ENCODE data around the gene SIN3A. TPM values are rescaled to one million over a fixed set of nuclear protein-coding genes. Genes with fewer than 3 reads are reported as not detected.

The SIN3A gene
- total and polyA plus RNA-seq, 4 donors = 6.8 to 21.9 (median 13.3) TPM

DNA sequence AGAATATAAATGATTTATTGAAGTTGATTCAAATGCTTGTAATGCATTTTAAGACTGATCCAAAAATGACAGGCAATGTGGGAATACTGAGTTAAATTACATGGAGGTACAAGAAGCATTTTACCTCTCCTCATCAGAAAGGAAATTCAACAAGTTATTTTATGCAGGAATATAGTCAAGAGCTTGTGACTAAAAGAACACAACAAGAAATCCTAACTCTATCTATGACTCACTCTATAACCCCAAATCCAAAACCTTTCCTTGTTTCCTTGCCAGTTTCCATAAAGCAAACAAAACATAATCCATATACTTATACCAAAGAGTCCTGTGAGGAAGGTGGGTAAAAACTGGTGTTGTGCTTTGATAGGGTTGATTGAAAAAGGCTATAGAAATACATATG, 30.8 kb downstream of the SIN3A start:
- H3K27me3 ChIP-seq (ENCODE audit: control insufficient read depth in 4 of 4, insufficient read depth in 4 of 4, low read length in 3 of 4) = no peaks in the 10 kb centered on the region
- TF ChIP-seq RXRA (IDR thresholded peaks at IDR 0.05) = no peak
- TF ChIP-seq, protein P1, sequence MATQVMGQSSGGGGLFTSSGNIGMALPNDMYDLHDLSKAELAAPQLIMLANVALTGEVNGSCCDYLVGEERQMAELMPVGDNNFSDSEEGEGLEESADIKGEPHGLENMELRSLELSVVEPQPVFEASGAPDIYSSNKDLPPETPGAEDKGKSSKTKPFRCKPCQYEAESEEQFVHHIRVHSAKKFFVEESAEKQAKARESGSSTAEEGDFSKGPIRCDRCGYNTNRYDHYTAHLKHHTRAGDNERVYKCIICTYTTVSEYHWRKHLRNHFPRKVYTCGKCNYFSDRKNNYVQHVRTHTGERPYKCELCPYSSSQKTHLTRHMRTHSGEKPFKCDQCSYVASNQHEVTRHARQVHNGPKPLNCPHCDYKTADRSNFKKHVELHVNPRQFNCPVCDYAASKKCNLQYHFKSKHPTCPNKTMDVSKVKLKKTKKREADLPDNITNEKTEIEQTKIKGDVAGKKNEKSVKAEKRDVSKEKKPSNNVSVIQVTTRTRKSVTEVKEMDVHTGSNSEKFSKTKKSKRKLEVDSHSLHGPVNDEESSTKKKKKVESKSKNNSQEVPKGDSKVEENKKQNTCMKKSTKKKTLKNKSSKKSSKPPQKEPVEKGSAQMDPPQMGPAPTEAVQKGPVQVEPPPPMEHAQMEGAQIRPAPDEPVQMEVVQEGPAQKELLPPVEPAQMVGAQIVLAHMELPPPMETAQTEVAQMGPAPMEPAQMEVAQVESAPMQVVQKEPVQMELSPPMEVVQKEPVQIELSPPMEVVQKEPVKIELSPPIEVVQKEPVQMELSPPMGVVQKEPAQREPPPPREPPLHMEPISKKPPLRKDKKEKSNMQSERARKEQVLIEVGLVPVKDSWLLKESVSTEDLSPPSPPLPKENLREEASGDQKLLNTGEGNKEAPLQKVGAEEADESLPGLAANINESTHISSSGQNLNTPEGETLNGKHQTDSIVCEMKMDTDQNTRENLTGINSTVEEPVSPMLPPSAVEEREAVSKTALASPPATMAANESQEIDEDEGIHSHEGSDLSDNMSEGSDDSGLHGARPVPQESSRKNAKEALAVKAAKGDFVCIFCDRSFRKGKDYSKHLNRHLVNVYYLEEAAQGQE (IDR thresholded peaks at IDR 0.05) = no peak
- TF ChIP-seq CTCF (IDR thresholded peaks at IDR 0.05; ENCODE audit: low read depth, low read length, missing input control) = no peak
- TF ChIP-seq FOXA2 (IDR thresholded peaks at IDR 0.05) = no peak
- TF ChIP-seq GABPA (IDR thresholded peaks at IDR 0.05 in 1 of 2, conservative IDR thresholded peaks at IDR 0.05 in 1 of 2) = no peak
- DNase-seq (ENCODE audit: low spot score) = no peak
- H3K36me3 ChIP-seq (ENCODE audit: control insufficient read depth in 4 of 4, insufficient read depth in 3 of 4, low read depth in 1 of 4, low read length in 3 of 4) = peaks cover 4 to 27% (median 15%) of the 10 kb centered on the region in 4 donors
- no peak overlapping the region for H3K27ac ChIP-seq (ENCODE audit: low read depth in 1 of 2, low read length in 2 of 2)
- no peaks in the 10 kb centered on the region for H3K9me3 ChIP-seq (ENCODE audit: control insufficient read depth in 4 of 4, low read length in 3 of 4)
- no peak overlapping the region for H3K4me3 ChIP-seq (ENCODE audit: low read depth in 1 of 3, low read length in 3 of 3)
- H3K9ac ChIP-seq (ENCODE audit: low read depth in 1 of 2, low read length in 2 of 2) = no peak overlapping the region
- no peaks in the 10 kb centered on the region for H3K4me1 ChIP-seq (ENCODE audit: control insufficient read depth in 4 of 4, insufficient read depth in 4 of 4, low read length in 3 of 4)

- TF ChIP-seq JUND (IDR thresholded peaks at IDR 0.05) (no peak), EGR1 (IDR thresholded peaks at IDR 0.05; ENCODE audit: low read depth in 2 of 2) (no peak), ATF3 (IDR thresholded peaks at IDR 0.05) (no peak), CTCF (IDR thresholded peaks at IDR 0.05; ENCODE audit: low read depth, low read length, missing input control) (no peak), HNF4A (conservative IDR thresholded peaks at IDR 0.05) (no peak), FOXA1 (IDR thresholded peaks at IDR 0.05) (no peak), GABPA (IDR thresholded peaks at IDR 0.05 in 1 of 2, conservative IDR thresholded peaks at IDR 0.05 in 1 of 2) (no peak), RXRA (IDR thresholded peaks at IDR 0.05) (no peak), NR2F2 (IDR thresholded peaks at IDR 0.05) (no peak), HNF4G (IDR thresholded peaks at IDR 0.05) (no peak), YY1 (IDR thresholded peaks at IDR 0.05) (no peak), FOXA2 (IDR thresholded peaks at IDR 0.05) (no peak), RAD21 (IDR thresholded peaks at IDR 0.05) (no peak), SP1 (IDR thresholded peaks at IDR 0.05) (no peak), TAF1 (conservative IDR thresholded peaks at IDR 0.05) (no peak)
- TF ChIP-seq, protein P1 (IDR thresholded peaks at IDR 0.05) = no peak
- TF ChIP-seq, protein P2, sequence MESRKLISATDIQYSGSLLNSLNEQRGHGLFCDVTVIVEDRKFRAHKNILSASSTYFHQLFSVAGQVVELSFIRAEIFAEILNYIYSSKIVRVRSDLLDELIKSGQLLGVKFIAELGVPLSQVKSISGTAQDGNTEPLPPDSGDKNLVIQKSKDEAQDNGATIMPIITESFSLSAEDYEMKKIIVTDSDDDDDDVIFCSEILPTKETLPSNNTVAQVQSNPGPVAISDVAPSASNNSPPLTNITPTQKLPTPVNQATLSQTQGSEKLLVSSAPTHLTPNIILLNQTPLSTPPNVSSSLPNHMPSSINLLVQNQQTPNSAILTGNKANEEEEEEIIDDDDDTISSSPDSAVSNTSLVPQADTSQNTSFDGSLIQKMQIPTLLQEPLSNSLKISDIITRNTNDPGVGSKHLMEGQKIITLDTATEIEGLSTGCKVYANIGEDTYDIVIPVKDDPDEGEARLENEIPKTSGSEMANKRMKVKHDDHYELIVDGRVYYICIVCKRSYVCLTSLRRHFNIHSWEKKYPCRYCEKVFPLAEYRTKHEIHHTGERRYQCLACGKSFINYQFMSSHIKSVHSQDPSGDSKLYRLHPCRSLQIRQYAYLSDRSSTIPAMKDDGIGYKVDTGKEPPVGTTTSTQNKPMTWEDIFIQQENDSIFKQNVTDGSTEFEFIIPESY (IDR thresholded peaks at IDR 0.05) = no peak
- TF ChIP-seq, protein P3, sequence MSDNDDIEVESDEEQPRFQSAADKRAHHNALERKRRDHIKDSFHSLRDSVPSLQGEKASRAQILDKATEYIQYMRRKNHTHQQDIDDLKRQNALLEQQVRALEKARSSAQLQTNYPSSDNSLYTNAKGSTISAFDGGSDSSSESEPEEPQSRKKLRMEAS (IDR thresholded peaks at IDR 0.05) = no peak
- no peak for DNase-seq (ENCODE audit: low spot score)
- H3K36me3 ChIP-seq (ENCODE audit: control insufficient read depth in 4 of 4, insufficient read depth in 3 of 4, low read depth in 1 of 4, low read length in 3 of 4) = peaks cover 2 to 26% (median 18%) of the 10 kb centered on the region in 4 donors
- 96% methylated on average over 1 of the region's 1 CpG for WGBS
- no peak overlapping the region for H3K27ac ChIP-seq (ENCODE audit: low read depth in 1 of 2, low read length in 2 of 2)
- H3K9ac ChIP-seq (ENCODE audit: low read depth in 1 of 2, low read length in 2 of 2) = no peak overlapping the region
- no peak overlapping the region for H3K4me3 ChIP-seq (ENCODE audit: low read depth in 1 of 3, low read length in 3 of 3)
- no peaks in the 10 kb centered on the region for H3K4me1 ChIP-seq (ENCODE audit: control insufficient read depth in 4 of 4, insufficient read depth in 4 of 4, low read length in 3 of 4)
- no peaks in the 10 kb centered on the region for H3K9me3 ChIP-seq (ENCODE audit: control insufficient read depth in 4 of 4, low read length in 3 of 4)
- no peaks in the 10 kb centered on the region for H3K27me3 ChIP-seq (ENCODE audit: control insufficient read depth in 4 of 4, insufficient read depth in 4 of 4, low read length in 3 of 4)
These were observed 34.9 kb downstream of the SIN3A start for GRCh38 chr15:75416584-75416983.
